Activated CD4-positive, CD25-positive, alpha-beta regulatory T cell treated with anti-CD3 and anti-CD28 coated beads, Interleukin-2, amount 50 U/mL, for 16 hours (primary cell): ENCODE measurements around the gene SLC24A5.

ENCODE experiments used
- DNase-seq: peaks from one replicate; pipeline ENCODE4 v3.0.0-alpha.2; 2020; ENCODE audit warnings: low read depth, low spot score

SLC24A5 gene

DNA sequence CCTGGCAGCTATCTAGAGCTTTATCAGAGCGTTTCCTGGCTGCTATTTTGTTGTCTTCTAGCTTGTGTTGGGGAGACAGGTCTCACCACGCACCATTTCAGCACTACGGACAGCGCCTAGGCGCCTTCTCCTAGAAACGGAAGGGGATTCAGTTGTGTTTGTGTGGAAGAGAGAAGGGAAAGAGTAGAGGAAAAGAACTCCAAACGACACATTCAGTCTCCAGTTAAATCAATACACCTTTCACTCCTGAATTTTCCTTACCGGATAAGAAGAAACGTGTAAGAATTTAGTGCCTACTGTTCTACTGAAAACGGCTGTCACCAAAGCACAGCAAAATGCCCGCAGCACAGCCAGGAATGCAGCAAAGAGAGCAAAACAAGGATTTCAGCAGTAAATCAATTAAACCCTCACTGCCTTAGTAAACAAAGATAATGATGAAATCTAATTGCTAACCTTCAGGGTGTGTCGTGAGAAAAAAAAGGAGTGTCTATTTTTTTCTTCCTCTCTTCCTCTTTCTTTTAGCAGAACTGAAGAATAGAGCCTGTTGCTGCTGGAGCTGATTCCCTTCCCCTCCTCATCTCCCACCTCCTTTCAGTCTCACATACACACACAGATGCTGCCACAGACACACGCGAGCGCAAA is 70.3 kb downstream of the SLC24A5 start:
- DNase-seq, result no peak

DNA sequence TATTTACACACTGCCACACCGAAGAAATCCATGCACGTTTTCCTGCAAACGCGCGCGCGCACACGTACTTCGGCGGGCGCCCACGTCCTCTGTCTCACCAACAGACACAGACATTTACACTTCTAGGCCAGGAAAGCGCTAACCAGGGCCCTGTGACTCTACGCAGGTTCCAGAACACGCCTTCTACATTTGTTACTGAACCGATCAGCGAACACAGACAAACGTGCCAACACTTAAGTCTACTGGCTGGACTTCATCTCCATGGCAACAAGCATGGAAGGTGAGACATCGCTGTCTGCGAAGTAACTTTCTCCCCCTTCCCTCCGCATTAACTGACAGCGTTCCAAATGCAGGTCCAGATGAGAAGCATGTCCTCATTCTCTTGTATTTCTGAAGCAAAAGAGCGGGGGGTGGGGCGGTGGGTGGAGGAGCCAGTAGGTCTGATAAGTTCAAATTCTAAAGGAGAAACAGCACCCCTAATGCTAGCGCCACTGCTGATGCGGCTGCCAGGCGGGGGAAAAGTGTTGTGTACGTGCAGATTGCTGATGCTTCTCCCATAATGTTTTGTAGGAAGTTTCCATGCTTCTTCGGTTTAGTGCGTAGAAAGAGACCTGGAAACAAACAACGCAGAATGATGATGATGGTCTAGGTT is 70.9 kb downstream of the SLC24A5 start, which contains the start of gene CTXN2:
TSS of gene CTXN2 (plus strand) at position 92 of the 652 bp plus-strand sequence. CDS start 9,636 bp downstream, outside the sequence.
- no peak for DNase-seq
